Measurements from ENCODE around the gene ABCD1.

ABCD1 gene

GRCh38 chrX:153773741-153774575 lies 49.3 kb downstream of the ABCD1 start:
- no peaks in the 10 kb centered on the region for H3K9me3 ChIP-seq (ENCODE audit: low read length)
- H3K27ac ChIP-seq (ENCODE audit: low read depth, low read length, poor library complexity, severe bottlenecking): no peak overlapping the region
- H3F3A ChIP-seq (ENCODE audit: insufficient read depth, low read length): no peaks in the 10 kb centered on the region
- no peak overlapping the region for H3K4me2 ChIP-seq (ENCODE audit: low read length)
- H3K4me3 ChIP-seq (ENCODE audit: low read depth, low read length, poor library complexity, severe bottlenecking): no peak overlapping the region
- no peak for TF ChIP-seq EZH2 (IDR thresholded peaks at IDR 0.05; ENCODE audit: borderline replicate concordance, low read length)
- TF ChIP-seq, protein P1, sequence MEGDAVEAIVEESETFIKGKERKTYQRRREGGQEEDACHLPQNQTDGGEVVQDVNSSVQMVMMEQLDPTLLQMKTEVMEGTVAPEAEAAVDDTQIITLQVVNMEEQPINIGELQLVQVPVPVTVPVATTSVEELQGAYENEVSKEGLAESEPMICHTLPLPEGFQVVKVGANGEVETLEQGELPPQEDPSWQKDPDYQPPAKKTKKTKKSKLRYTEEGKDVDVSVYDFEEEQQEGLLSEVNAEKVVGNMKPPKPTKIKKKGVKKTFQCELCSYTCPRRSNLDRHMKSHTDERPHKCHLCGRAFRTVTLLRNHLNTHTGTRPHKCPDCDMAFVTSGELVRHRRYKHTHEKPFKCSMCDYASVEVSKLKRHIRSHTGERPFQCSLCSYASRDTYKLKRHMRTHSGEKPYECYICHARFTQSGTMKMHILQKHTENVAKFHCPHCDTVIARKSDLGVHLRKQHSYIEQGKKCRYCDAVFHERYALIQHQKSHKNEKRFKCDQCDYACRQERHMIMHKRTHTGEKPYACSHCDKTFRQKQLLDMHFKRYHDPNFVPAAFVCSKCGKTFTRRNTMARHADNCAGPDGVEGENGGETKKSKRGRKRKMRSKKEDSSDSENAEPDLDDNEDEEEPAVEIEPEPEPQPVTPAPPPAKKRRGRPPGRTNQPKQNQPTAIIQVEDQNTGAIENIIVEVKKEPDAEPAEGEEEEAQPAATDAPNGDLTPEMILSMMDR (IDR thresholded peaks at IDR 0.05; ENCODE audit: low read length): no peak
- H3K79me2 ChIP-seq (ENCODE audit: insufficient read depth, low read length): no peaks in the 10 kb centered on the region
- no peaks in the 10 kb centered on the region for H3K36me3 ChIP-seq (ENCODE audit: insufficient read depth, low read length)
- no peaks in the 10 kb centered on the region for H3K9me2 ChIP-seq (ENCODE audit: low read depth, low read length)
- no peak overlapping the region for H3K9ac ChIP-seq (ENCODE audit: low read length)
- H3K4me1 ChIP-seq (ENCODE audit: insufficient read depth, low read length, severe bottlenecking): no peaks in the 10 kb centered on the region
- no peaks in the 10 kb centered on the region for H3K27me3 ChIP-seq (ENCODE audit: insufficient read depth, low read length)
- no peaks in the 10 kb centered on the region for H4K20me1 ChIP-seq (ENCODE audit: insufficient read depth, low read length)
- H2AFZ ChIP-seq (ENCODE audit: low read length): no peak overlapping the region

GRCh38 chrX:153774576-153775292 lies 50.1 kb downstream of the ABCD1 start:
- no peaks in the 10 kb centered on the region for H3K9me2 ChIP-seq (ENCODE audit: low read depth, low read length)
- no peaks in the 10 kb centered on the region for H3K27me3 ChIP-seq (ENCODE audit: insufficient read depth, low read length)
- H3K4me3 ChIP-seq (ENCODE audit: low read depth, low read length, poor library complexity, severe bottlenecking): no peak overlapping the region
- no peaks in the 10 kb centered on the region for H4K20me1 ChIP-seq (ENCODE audit: insufficient read depth, low read length)
- TF ChIP-seq, protein P1 (IDR thresholded peaks at IDR 0.05; ENCODE audit: low read length): no peak
- no peak for TF ChIP-seq EZH2 (IDR thresholded peaks at IDR 0.05; ENCODE audit: borderline replicate concordance, low read length)
- H3F3A ChIP-seq (ENCODE audit: insufficient read depth, low read length): no peaks in the 10 kb centered on the region
- no peaks in the 10 kb centered on the region for H3K9me3 ChIP-seq (ENCODE audit: low read length)
- H3K79me2 ChIP-seq (ENCODE audit: insufficient read depth, low read length): no peaks in the 10 kb centered on the region
- H2AFZ ChIP-seq (ENCODE audit: low read length): no peak overlapping the region
- H3K36me3 ChIP-seq (ENCODE audit: insufficient read depth, low read length): no peaks in the 10 kb centered on the region
- H3K27ac ChIP-seq (ENCODE audit: low read depth, low read length, poor library complexity, severe bottlenecking): no peak overlapping the region
- no peak overlapping the region for H3K9ac ChIP-seq (ENCODE audit: low read length)
- no peak overlapping the region for H3K4me2 ChIP-seq (ENCODE audit: low read length)
- H3K4me1 ChIP-seq (ENCODE audit: insufficient read depth, low read length, severe bottlenecking): no peaks in the 10 kb centered on the region

DNA sequence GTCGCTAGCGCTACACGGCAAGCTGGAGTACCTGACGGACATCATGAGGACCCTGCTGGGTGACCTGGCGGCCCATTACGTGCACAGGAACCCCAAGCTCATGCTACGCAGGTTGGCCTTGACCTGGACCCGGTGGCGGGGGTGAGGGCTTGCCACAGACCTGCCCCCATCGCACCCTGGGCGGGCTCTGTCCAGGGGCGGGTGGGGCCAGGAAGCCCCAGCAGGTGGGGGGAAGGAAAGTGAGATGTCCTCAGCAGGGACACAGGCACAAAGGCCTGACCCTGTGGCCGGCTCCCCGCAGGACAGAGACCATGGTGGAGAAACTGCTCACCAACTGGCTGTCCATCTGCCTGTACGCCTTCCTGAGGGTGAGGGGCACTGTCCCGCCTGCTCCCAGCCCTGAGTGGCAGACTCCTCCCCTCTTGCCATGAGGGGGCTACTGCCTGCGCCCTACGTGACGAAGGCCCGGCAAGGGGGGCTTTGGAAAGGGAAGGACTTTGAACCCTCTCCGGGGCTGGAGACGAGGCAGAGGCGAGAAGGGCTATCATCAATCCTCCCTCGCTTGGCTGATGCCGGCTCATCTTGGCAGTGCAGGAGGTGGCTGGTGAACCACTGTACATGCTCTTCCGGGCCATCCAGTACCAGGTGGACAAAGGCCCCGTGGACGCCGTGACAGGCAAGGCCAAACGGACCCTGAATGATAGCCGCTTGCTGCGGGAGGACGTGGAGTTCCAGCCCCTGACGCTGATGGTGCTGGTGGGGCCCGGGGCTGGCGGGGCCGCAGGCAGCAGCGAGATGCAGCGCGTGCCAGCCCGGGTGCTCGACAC lies 50.9 kb downstream of the ABCD1 start:
- no peaks in the 10 kb centered on the region for H4K20me1 ChIP-seq (ENCODE audit: insufficient read depth, low read length)
- no peak overlapping the region for H2AFZ ChIP-seq (ENCODE audit: low read length)
- H3K27ac ChIP-seq (ENCODE audit: low read depth, low read length, poor library complexity, severe bottlenecking): no peak overlapping the region
- H3K27me3 ChIP-seq (ENCODE audit: insufficient read depth, low read length): no peaks in the 10 kb centered on the region
- no peaks in the 10 kb centered on the region for H3K36me3 ChIP-seq (ENCODE audit: insufficient read depth, low read length)
- TF ChIP-seq EZH2 (IDR thresholded peaks at IDR 0.05; ENCODE audit: borderline replicate concordance, low read length): no peak
- TF ChIP-seq, protein P1 (IDR thresholded peaks at IDR 0.05; ENCODE audit: low read length): no peak
- no peaks in the 10 kb centered on the region for H3K9me3 ChIP-seq (ENCODE audit: low read length)
- H3K4me3 ChIP-seq (ENCODE audit: low read depth, low read length, poor library complexity, severe bottlenecking): no peak overlapping the region
- H3K4me2 ChIP-seq (ENCODE audit: low read length): no peak overlapping the region
- no peak overlapping the region for H3K9ac ChIP-seq (ENCODE audit: low read length)
- H3K9me2 ChIP-seq (ENCODE audit: low read depth, low read length): no peaks in the 10 kb centered on the region
- H3F3A ChIP-seq (ENCODE audit: insufficient read depth, low read length): no peaks in the 10 kb centered on the region
- H3K79me2 ChIP-seq (ENCODE audit: insufficient read depth, low read length): no peaks in the 10 kb centered on the region
- H3K4me1 ChIP-seq (ENCODE audit: insufficient read depth, low read length, severe bottlenecking): no peaks in the 10 kb centered on the region

All from OCI-LY1 (cell line).